ENCODE data around the gene MICALL2. TPM values are rescaled to one million over a fixed set of nuclear protein-coding genes. Genes with fewer than 3 reads are reported as not detected.
"Not testable (repeated sequence)": the region's sequence is repeated elsewhere in the genome, so short reads cannot be mapped to it uniquely, and the experiment has no call there.

The MICALL2 gene
- total RNA-seq, 1 donor = 2.7 TPM

- Histone ChIP-seq H3K27me3 (ENCODE audit: insufficient read depth, low read length) (no peaks in the 10 kb centered on the region), H3K4me1 (ENCODE audit: insufficient read depth, low read length) (peaks cover 3% of the 10 kb centered on the region), H3K4me3 (ENCODE audit: low read length) (no peak overlapping the region), H3K9me3 (ENCODE audit: low read depth, low read length) (no peaks in the 10 kb centered on the region)
Measured at GRCh38 chr7:1452205-1452604, 7.1 kb downstream of the MICALL2 start.

- Histone ChIP-seq H3K9me3 (ENCODE audit: low read depth, low read length) (no peaks in the 10 kb centered on the region), H3K4me1 (ENCODE audit: insufficient read depth, low read length) (no peaks in the 10 kb centered on the region), H3K27me3 (ENCODE audit: insufficient read depth, low read length) (no peaks in the 10 kb centered on the region), H3K4me3 (ENCODE audit: low read length) (no peak overlapping the region)
Measured at GRCh38 chr7:1450987-1451386, 8.3 kb downstream of the MICALL2 start.

DNA sequence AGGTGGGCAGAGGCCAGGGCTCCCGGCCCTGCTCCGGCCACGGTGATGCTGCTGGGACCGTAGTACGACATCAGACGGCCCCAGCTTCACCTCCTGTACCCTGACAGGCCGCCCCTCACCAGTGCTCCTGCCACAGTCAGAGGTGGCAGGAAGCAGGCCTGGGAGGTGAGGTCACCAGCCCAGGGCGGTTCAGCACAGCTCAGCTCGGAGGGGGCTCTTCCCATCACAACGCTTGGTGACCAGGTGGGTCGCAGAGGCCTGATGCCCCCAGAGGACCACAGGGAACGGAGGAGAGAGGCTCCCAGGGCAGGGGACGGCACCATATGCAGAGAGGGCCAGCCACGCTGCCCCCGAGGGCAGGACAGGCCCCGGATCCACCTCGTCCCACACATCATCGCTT is 8.8 kb downstream of the MICALL2 start:
- H3K4me1 ChIP-seq (ENCODE audit: insufficient read depth, low read length) = no peaks in the 10 kb centered on the region
- H3K4me3 ChIP-seq (ENCODE audit: low read length) = no peak overlapping the region
- no peaks in the 10 kb centered on the region for H3K9me3 ChIP-seq (ENCODE audit: low read depth, low read length)

DNA sequence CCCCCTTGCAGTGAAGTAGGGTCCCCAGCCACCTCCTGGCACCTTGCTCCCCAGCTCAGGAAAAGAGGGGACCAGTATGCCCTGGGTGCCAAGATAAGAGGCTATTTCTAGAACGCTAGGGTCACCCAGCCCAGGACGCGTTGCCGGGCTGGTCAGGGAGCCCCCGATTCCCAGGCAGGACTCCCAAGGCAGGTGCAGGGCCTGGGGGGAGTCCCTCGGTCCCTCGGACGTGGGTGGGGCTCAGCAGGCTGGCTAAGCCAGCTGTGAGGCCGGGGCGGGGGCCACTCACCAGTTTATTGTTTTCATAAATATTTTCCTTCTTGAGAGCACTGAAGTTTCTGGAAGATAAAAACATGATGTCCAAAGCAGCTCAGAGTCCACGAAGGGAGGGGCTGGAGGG is 9.3 kb downstream of the MICALL2 start:
- no peaks in the 10 kb centered on the region for H3K9me3 ChIP-seq (ENCODE audit: low read depth, low read length)
- no peaks in the 10 kb centered on the region for H3K4me1 ChIP-seq (ENCODE audit: insufficient read depth, low read length)
- no peak overlapping the region for H3K4me3 ChIP-seq (ENCODE audit: low read length)
- H3K27me3 ChIP-seq (ENCODE audit: insufficient read depth, low read length) = no peaks in the 10 kb centered on the region

More for the DNA sequence above, 8.8 kb downstream of the MICALL2 start:
- H3K27me3 ChIP-seq (ENCODE audit: insufficient read depth, low read length) = no peaks in the 10 kb centered on the region

GRCh38 chr7:1449501-1449900 is 9.8 kb downstream of the MICALL2 start:
- Histone ChIP-seq H3K4me3 (ENCODE audit: low read length) (no peak overlapping the region), H3K27me3 (ENCODE audit: insufficient read depth, low read length) (no peaks in the 10 kb centered on the region), H3K9me3 (ENCODE audit: low read depth, low read length) (no peaks in the 10 kb centered on the region), H3K4me1 (ENCODE audit: insufficient read depth, low read length) (no peaks in the 10 kb centered on the region)

DNA sequence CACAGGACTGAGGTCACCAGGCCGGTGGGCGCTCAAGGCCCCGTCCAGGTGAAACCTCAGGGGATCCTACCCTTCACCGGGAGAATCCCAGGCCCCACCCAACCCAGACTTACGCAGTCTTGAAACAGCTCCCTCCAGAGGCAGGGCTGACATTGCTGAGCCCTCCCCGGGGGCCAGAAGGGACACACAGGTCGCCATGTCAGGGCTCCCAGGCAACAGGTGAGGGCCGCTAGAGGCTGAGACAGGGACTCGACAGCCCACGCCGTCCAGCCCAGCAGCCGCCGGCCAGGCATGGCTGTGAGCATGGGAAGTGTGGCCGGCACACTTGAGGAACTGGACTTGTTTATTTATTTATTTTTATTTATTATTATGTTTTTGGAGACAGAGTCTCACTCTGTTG is 10.3 kb downstream of the MICALL2 start:
- H3K4me1 ChIP-seq (ENCODE audit: insufficient read depth, low read length) = no peaks in the 10 kb centered on the region
- H3K4me3 ChIP-seq (ENCODE audit: low read length) = no peak overlapping the region
- H3K9me3 ChIP-seq (ENCODE audit: low read depth, low read length) = no peaks in the 10 kb centered on the region
- no peaks in the 10 kb centered on the region for H3K27me3 ChIP-seq (ENCODE audit: insufficient read depth, low read length)

DNA sequence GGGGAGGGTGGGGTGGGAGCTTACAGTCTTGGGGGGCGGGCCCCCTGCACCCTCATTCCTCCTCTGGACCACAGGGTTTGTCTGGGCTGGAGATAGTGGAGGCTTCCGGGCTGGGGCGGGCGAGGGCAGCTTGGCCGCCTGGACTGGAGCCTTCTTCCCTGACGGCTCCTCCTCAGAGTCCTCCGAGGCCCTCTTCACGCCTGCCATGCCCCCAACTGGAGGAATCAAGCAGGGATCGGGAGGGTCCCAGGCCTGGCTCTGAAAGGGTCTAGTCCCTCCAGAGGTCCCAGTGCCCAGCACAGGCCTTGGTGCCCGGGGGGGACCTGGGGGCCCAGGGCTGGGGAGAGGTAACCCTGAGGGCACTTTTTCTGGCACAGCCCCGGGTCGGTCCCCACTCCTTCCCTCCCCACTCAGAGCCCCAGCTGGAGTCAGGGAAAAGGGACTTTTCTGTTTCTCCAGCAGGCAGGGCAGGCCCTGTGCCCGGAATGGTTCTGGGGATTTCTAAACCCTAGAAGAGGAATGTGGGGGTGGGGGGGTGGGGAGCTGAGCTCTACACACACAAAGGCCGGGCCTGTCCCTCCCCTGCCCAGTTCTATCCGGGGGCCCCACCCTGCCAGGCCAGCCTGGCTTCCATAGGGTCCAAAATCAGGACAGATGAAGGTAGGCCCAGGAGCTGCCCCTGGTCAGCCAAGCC is 11.6 kb downstream of the MICALL2 start:
- no peak overlapping the region for H3K4me3 ChIP-seq (ENCODE audit: low read length)
- no peaks in the 10 kb centered on the region for H3K27me3 ChIP-seq (ENCODE audit: insufficient read depth, low read length)
- H3K9me3 ChIP-seq (ENCODE audit: low read depth, low read length) = no peaks in the 10 kb centered on the region
- H3K4me1 ChIP-seq (ENCODE audit: insufficient read depth, low read length) = no peaks in the 10 kb centered on the region

- Histone ChIP-seq H3K27me3 (ENCODE audit: insufficient read depth, low read length) (no peaks in the 10 kb centered on the region), H3K4me1 (ENCODE audit: insufficient read depth, low read length) (no peaks in the 10 kb centered on the region), H3K9me3 (ENCODE audit: low read depth, low read length) (no peaks in the 10 kb centered on the region), H3K4me3 (ENCODE audit: low read length) (no peak overlapping the region)
Measured at GRCh38 chr7:1447112-1447511, 12.2 kb downstream of the MICALL2 start.

DNA sequence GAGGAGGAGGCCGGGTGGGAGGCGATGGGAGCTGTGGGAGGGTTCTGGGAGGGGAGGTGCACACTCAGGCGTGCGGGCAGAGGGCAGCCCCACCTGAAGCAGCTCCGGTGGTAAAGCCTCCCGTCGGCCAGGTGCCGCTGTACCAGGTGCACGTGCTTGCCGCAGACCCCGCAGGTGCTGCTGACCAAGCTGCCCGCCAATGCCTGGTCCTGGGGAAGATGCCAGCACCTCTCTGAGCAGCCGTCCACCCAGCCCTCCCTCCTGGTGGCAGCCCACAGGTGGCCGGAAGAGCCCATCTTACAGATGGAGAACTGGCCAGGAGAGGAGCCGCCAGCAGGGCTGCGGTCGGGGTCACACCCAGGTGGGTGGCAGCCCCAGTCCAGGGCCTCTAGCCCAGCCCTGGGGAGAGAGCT is 12.6 kb downstream of the MICALL2 start:
- H3K4me1 ChIP-seq (ENCODE audit: insufficient read depth, low read length) = no peaks in the 10 kb centered on the region
- H3K27me3 ChIP-seq (ENCODE audit: insufficient read depth, low read length) = no peaks in the 10 kb centered on the region
- no peaks in the 10 kb centered on the region for H3K9me3 ChIP-seq (ENCODE audit: low read depth, low read length)
- H3K4me3 ChIP-seq (ENCODE audit: low read length) = no peak overlapping the region

DNA sequence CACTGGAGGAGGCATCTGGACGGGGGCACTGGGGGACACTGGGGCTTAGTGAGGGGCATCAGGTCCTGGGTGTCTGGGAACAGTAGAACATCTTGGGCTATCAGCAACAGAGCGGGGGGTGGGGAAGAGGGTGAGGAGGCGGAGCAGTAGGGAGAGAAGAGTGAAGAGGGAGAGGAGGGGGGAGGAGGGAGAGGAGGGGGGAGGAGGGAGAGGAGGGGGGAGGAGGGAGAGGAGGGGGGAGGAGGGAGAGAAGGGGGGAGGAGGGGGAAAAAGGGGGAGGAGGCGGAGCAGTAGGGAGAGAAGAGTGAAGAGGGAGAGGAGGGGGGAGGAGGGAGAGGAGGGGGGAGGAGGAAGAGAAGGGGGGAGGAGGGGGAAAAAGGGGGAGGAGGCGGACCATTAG is 13.2 kb downstream of the MICALL2 start:
- not testable (repeated sequence) for H3K27me3 ChIP-seq (ENCODE audit: insufficient read depth, low read length); H3K4me3 ChIP-seq (ENCODE audit: low read length); H3K9me3 ChIP-seq (ENCODE audit: low read depth, low read length); H3K4me1 ChIP-seq (ENCODE audit: insufficient read depth, low read length)

DNA sequence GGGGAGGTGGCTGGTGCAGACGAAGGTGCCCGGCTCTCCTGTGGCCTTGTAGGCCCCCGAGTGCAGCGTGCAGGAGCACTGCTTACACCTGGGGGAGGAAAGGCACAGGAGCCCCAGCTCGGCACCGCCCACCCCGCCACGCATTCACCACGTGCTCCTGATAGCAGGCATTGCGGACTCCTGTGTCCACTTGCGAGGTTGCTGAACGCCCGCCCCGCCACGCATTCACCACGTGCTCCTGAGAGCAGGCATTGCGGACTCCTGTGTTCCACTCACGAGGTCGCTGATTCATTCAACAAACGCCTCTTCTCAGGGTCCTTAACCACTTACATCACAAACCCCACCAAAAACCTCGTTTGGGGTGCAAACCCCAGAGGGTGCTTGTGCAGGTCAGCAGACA is 13.9 kb downstream of the MICALL2 start:
- Histone ChIP-seq H3K9me3 (ENCODE audit: low read depth, low read length) (no peaks in the 10 kb centered on the region), H3K27me3 (ENCODE audit: insufficient read depth, low read length) (no peaks in the 10 kb centered on the region), H3K4me3 (ENCODE audit: low read length) (no peak overlapping the region), H3K4me1 (ENCODE audit: insufficient read depth, low read length) (no peaks in the 10 kb centered on the region)

- H3K4me3 ChIP-seq (ENCODE audit: low read length) = no peak overlapping the region
- no peaks in the 10 kb centered on the region for H3K27me3 ChIP-seq (ENCODE audit: insufficient read depth, low read length)
- H3K9me3 ChIP-seq (ENCODE audit: low read depth, low read length) = no peaks in the 10 kb centered on the region
- H3K4me1 ChIP-seq (ENCODE audit: insufficient read depth, low read length) = no peaks in the 10 kb centered on the region
Measured at GRCh38 chr7:1444925-1445322, 14.3 kb downstream of the MICALL2 start.

- H3K27me3 ChIP-seq (ENCODE audit: insufficient read depth, low read length) = no peaks in the 10 kb centered on the region
- no peaks in the 10 kb centered on the region for H3K9me3 ChIP-seq (ENCODE audit: low read depth, low read length)
- H3K4me3 ChIP-seq (ENCODE audit: low read length) = no peak overlapping the region
- H3K4me1 ChIP-seq (ENCODE audit: insufficient read depth, low read length) = no peaks in the 10 kb centered on the region
Measured at GRCh38 chr7:1444214-1444924, 14.9 kb downstream of the MICALL2 start.

- not testable (repeated sequence) for H3K27me3 ChIP-seq (ENCODE audit: insufficient read depth, low read length); H3K4me3 ChIP-seq (ENCODE audit: low read length); H3K4me1 ChIP-seq (ENCODE audit: insufficient read depth, low read length); H3K9me3 ChIP-seq (ENCODE audit: low read depth, low read length)
Measured at GRCh38 chr7:1443587-1444200, 15.6 kb downstream of the MICALL2 start.

DNA sequence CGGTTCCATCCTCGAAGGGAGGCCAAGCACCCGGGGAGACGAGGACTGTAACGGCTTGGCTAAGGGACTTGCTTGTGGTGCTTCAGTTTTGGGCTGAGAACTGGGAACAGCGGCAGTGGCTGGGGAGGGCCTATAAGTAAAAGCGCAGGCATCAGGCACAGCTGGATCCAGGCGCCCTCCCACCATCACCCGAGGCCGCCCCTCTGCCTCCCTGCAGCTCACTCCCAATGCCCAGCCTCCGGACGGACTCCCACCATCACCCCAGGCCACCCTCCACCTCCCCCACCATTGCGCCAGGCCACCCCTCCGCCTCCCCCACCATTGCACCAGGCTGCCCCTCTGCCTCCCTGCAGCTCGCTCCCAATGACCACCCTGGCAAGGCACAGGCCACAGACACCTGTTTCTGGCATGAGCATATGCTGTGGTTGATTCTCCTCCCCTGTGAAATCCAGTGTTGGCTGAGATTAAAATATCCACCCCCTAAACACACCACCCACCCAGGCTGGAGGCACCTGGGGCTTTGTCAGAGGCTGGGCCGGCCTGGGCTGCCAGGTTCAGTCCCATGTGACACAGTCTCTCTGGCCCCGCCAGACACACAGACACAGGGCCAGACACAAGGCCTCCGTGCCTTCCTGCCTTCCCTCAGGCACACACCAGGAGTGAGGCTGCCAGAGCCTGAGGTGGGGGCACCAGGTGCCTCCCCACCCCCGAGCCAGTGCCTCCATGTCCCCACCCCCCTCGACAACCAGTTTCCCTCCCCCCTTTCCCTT is 16.7 kb downstream of the MICALL2 start:
- H3K27me3 ChIP-seq (ENCODE audit: insufficient read depth, low read length) = no peaks in the 10 kb centered on the region
- H3K9me3 ChIP-seq (ENCODE audit: low read depth, low read length) = no peaks in the 10 kb centered on the region
- no peak overlapping the region for H3K4me3 ChIP-seq (ENCODE audit: low read length)
- H3K4me1 ChIP-seq (ENCODE audit: insufficient read depth, low read length) = no peaks in the 10 kb centered on the region
